Brain microvascular endothelial cell (primary cell): ENCODE results near the gene SIL1.
A peak's percentile ranks its signal among the peaks of the same experiment; 100 is the strongest.

Experiments
- DNase-seq: peaks from one replicate; pipeline ENCODE4 v3.0.0-alpha.2; 2020
- H3K27ac ChIP-seq: fragments of 250-450 bp; sonication (Bioruptor Pico); 2 replicates; pipeline ENCODE4 v1.5.1; 2020; ENCODE audit warnings: mild to moderate bottlenecking, moderate library complexity
- H3K27me3 ChIP-seq: fragments of 250-450 bp; sonication (Bioruptor Pico); replicated peaks from 2 replicates; pipeline ENCODE4 v1.5.1; 2020; ENCODE audit warnings: mild to moderate bottlenecking
- H3K36me3 ChIP-seq: fragments of 250-450 bp; sonication (Bioruptor Pico); replicated peaks from 2 replicates; pipeline ENCODE4 v1.5.1; 2020; ENCODE audit warnings: mild to moderate bottlenecking
- H3K4me3 ChIP-seq: 2 replicates; pipeline ENCODE4 v1.5.1; 2011; ENCODE audit warnings: low read depth, mild to moderate bottlenecking, control low read depth, low read length, moderate library complexity
- CTCF ChIP-seq: IDR thresholded peaks from 2 replicates; pipeline ENCODE4 v1.5.1; 2011; ENCODE audit warnings: low read depth, mild to moderate bottlenecking, moderate library complexity, low read length, control low read depth, inconsistent platforms; ENCODE audit errors: missing control alignments
- in situ Hi-C: cut with HindIII; loops from 2 replicates; pipeline ENCODE4 v1.10.0; 2017; ENCODE audit warnings: low sequenced_read_pairs, low pct_ligation_motif_present

Gene SIL1

GRCh38 chr5:139025651-139026050 is 172.5 kb downstream of the SIL1 start:
- Histone ChIP-seq H3K27ac (no peak overlapping the region), H3K36me3 (no peaks in the 10 kb centered on the region), H3K27me3 (no peaks in the 10 kb centered on the region), H3K4me3 (no peak overlapping the region)
- no peak for DNase-seq
- in situ Hi-C loops, result no loop called here
- no peak for TF ChIP-seq CTCF

- TF ChIP-seq CTCF, result no peak
- in situ Hi-C loops, result no loop called here
- H3K27me3 ChIP-seq, result no peaks in the 10 kb centered on the region
- DNase-seq, result no peak
- H3K4me3 ChIP-seq, result no peak overlapping the region
- no peak overlapping the region for H3K27ac ChIP-seq
- peaks cover 4% of the 10 kb centered on the region for H3K36me3 ChIP-seq
Observed at GRCh38 chr5:139023286-139023685, 174.9 kb downstream of the SIL1 start.

- no peak for DNase-seq
- no peak for TF ChIP-seq CTCF
- peaks cover 4% of the 10 kb centered on the region for H3K36me3 ChIP-seq
Observed at GRCh38 chr5:139022528-139022927, 175.6 kb downstream of the SIL1 start.

GRCh38 chr5:139021346-139021745 is 176.8 kb downstream of the SIL1 start:
- Histone ChIP-seq H3K36me3 (peaks cover 4% of the 10 kb centered on the region), H3K27ac (no peak overlapping the region), H3K27me3 (no peaks in the 10 kb centered on the region), H3K4me3 (no peak overlapping the region)
- DNase-seq, result no peak
- no peak for TF ChIP-seq CTCF
- in situ Hi-C loops, result no loop called here

More at GRCh38 chr5:139022528-139022927, 175.6 kb downstream of the SIL1 start:
- H3K4me3 ChIP-seq, result no peak overlapping the region
- H3K27ac ChIP-seq, result no peak overlapping the region
- in situ Hi-C loops, result no loop called here
- H3K27me3 ChIP-seq, result no peaks in the 10 kb centered on the region

- in situ Hi-C loops, result no loop called here
- peak; percentile 39 for DNase-seq
- no peak for TF ChIP-seq CTCF
Observed at GRCh38 chr5:139019880-139020279, 178.3 kb downstream of the SIL1 start.

GRCh38 chr5:139019211-139019610 is 179.0 kb downstream of the SIL1 start:
- DNase-seq, result no peak
- H3K27ac ChIP-seq, result no peak overlapping the region
- no peak for TF ChIP-seq CTCF
- peaks cover 4% of the 10 kb centered on the region for H3K36me3 ChIP-seq
- H3K4me3 ChIP-seq, result no peak overlapping the region
- no peaks in the 10 kb centered on the region for H3K27me3 ChIP-seq
- in situ Hi-C loops, result no loop called here

More at GRCh38 chr5:139019880-139020279, 178.3 kb downstream of the SIL1 start:
- Histone ChIP-seq H3K27ac (peak overlapping the region; percentile 51), H3K36me3 (peaks cover 4% of the 10 kb centered on the region), H3K27me3 (no peaks in the 10 kb centered on the region), H3K4me3 (no peak overlapping the region)
